CD14-positive monocyte (primary cell): ENCODE data around the gene CNOT3. TPM values are rescaled to one million over a fixed set of nuclear protein-coding genes. Genes with fewer than 3 reads are reported as not detected.

Experiments
- DNase-seq, 3 donors: peaks; one replicate each; pipeline ENCODE4 v3.0.0-alpha.2; 2011 to 2022
- H2AFZ ChIP-seq: 2 replicates; pipeline ENCODE4 v1.6.0; 2012; ENCODE audit warnings: mild to moderate bottlenecking, low read depth, low read length, inconsistent platforms; ENCODE audit not compliant: insufficient read depth, poor library complexity, severe bottlenecking
- H3K27ac ChIP-seq, 2 donors: 1 replicate in 1 of 2; 2 replicates in 1 of 2; pipeline ENCODE4 v1.5.1; 2012 to 2013; ENCODE audit warnings: low read length in 2 of 2, control low read depth in 1 of 2, inconsistent platforms in 1 of 2, low read depth in 1 of 2, mild to moderate bottlenecking in 1 of 2
- H3K27me3 ChIP-seq, 2 donors: one replicate each; pipeline versions ENCODE4 v1.6.0 to v1.6.1; 2011 to 2013; ENCODE audit warnings: low read length in 2 of 2; ENCODE audit not compliant: control insufficient read depth in 2 of 2, insufficient read depth in 2 of 2
- H3K36me3 ChIP-seq, 2 donors: replicated peaks in 1 of 2; 1 replicate in 1 of 2; 2 replicates in 1 of 2; pipeline versions ENCODE4 v1.5.1 to v1.6.1; 2012 to 2013; ENCODE audit warnings: low read length in 2 of 2, control low read depth in 1 of 2, inconsistent platforms in 1 of 2, mild to moderate bottlenecking in 1 of 2; ENCODE audit not compliant: insufficient read depth in 2 of 2, control insufficient read depth in 1 of 2
- H3K4me1 ChIP-seq, 2 donors: 1 replicate in 1 of 2; 2 replicates in 1 of 2; pipeline versions ENCODE4 v1.5.1 to v1.6.1; 2012 to 2013; ENCODE audit warnings: low read length in 2 of 2, control low read depth in 1 of 2, inconsistent platforms in 1 of 2, mild to moderate bottlenecking in 1 of 2, moderate library complexity in 1 of 2; ENCODE audit not compliant: insufficient read depth in 2 of 2, control insufficient read depth in 1 of 2
- H3K4me2 ChIP-seq: replicated peaks from 2 replicates; pipeline ENCODE3; 2012; ENCODE audit warnings: low read length, moderate library complexity, mild to moderate bottlenecking; ENCODE audit not compliant: poor library complexity, severe bottlenecking; ENCODE audit errors: extremely low read depth
- H3K4me3 ChIP-seq, 3 experiments: fragments of 200-600 bp in 1 of 3; sonication (generic) in 1 of 3; replicated peaks in 1 of 3; 1 replicate in 2 of 3; 2 replicates in 1 of 3; pipeline ENCODE4 v1.5.1; 2011 to 2013; ENCODE audit warnings: low read length in 3 of 3, mild to moderate bottlenecking in 3 of 3, control low read depth in 2 of 3, low read depth in 2 of 3, inconsistent platforms in 1 of 3, moderate library complexity in 1 of 3
- H3K79me2 ChIP-seq: 2 replicates; pipeline ENCODE4 v1.6.0; 2012; ENCODE audit warnings: mild to moderate bottlenecking, control low read depth, inconsistent platforms, low read length, moderate library complexity; ENCODE audit not compliant: insufficient read depth
- H3K9ac ChIP-seq: 2 replicates; pipeline ENCODE4 v1.6.0; 2017; ENCODE audit warnings: low read length, mild to moderate bottlenecking; ENCODE audit not compliant: insufficient read depth, poor library complexity, severe bottlenecking
- H3K9me3 ChIP-seq, 2 donors: replicated peaks in 1 of 2; 1 replicate in 1 of 2; 2 replicates in 1 of 2; pipeline versions ENCODE4 v1.5.1 to v1.6.1; 2012 to 2013; ENCODE audit warnings: low read length in 2 of 2, control low read depth in 1 of 2; ENCODE audit not compliant: control insufficient read depth in 1 of 2, insufficient read depth in 1 of 2
- H4K20me1 ChIP-seq: 2 replicates; pipeline ENCODE4 v1.6.0; 2012; ENCODE audit warnings: mild to moderate bottlenecking, low read length, control low read depth, moderate library complexity; ENCODE audit not compliant: insufficient read depth
- H3K27ac Mint-ChIP-seq, 7 donors: one replicate each; pipeline ENCODE4 v1.8.0; 2020; ENCODE audit warnings: mild to moderate bottlenecking in 7 of 7, mixed read lengths in 7 of 7, moderate library complexity in 6 of 7, inconsistent platforms in 2 of 7
- H3K27me3 Mint-ChIP-seq, 3 donors: one replicate each; pipeline ENCODE4 v1.8.0; 2021 to 2022; ENCODE audit warnings: low read depth in 3 of 3, mild to moderate bottlenecking in 3 of 3, mixed read lengths in 3 of 3, moderate library complexity in 3 of 3, inconsistent platforms in 1 of 3
- H3K36me3 Mint-ChIP-seq, 2 donors: one replicate each; pipeline ENCODE4 v1.8.0; 2020; ENCODE audit warnings: mixed read lengths in 2 of 2, inconsistent platforms in 1 of 2, mild to moderate bottlenecking in 1 of 2
- H3K4me1 Mint-ChIP-seq: one replicate; pipeline ENCODE4 v1.8.0; 2020; ENCODE audit warnings: mild to moderate bottlenecking, mixed read lengths
- H3K4me3 Mint-ChIP-seq, 2 donors: one replicate each; pipeline ENCODE4 v1.8.0; 2020; ENCODE audit warnings: mild to moderate bottlenecking in 2 of 2, mixed read lengths in 2 of 2, moderate library complexity in 1 of 2
- H3K9me3 Mint-ChIP-seq, 7 donors: one replicate each; pipeline ENCODE4 v1.8.0; 2020 to 2022; ENCODE audit warnings: mixed read lengths in 7 of 7, mild to moderate bottlenecking in 6 of 7, moderate library complexity in 6 of 7, inconsistent platforms in 2 of 7
- CTCF ChIP-seq: fragments of 200-600 bp; IDR thresholded peaks from one replicate; pipeline ENCODE4 v1.8.0; 2022; ENCODE audit warnings: antibody characterized with exemption, mild to moderate bottlenecking
- WGBS: methylation state at CpG from one replicate; pipeline ENCODE4 v1.1.5; 2013; ENCODE audit warnings: missing lambda C conversion rate; ENCODE audit not compliant: insufficient coverage; 5-methylcytosine and 5-hydroxymethylcytosine counted together
- intact Hi-C, 2 donors: fragments of 100-400 bp; cut with micrococcal nuclease; formaldehyde crosslinking; loops; one replicate each; pipeline versions ENCODE4 v1.15.0 to v1.15.1; 2023
- polyA plus RNA-seq, 3 donors: library from polyadenylated mRNA; depleted of rRNA in 1 of 3; unstranded in 2 of 3; stranded (reverse) in 1 of 3; fragments of 300-500 nt in 2 of 3; fragments of >200 nt in 1 of 3; fragmentation: Illumina TruSeq in 2 of 3; gene quantifications; 1 replicate in 2 of 3; 2 replicates in 1 of 3; pipeline ENCODE4 v1.2.3, GENCODE V29; 2012 to 2021

CNOT3 gene
- polyA plus RNA-seq, 3 donors, result 3.0 to 22.5 (median 4.2) TPM

DNA sequence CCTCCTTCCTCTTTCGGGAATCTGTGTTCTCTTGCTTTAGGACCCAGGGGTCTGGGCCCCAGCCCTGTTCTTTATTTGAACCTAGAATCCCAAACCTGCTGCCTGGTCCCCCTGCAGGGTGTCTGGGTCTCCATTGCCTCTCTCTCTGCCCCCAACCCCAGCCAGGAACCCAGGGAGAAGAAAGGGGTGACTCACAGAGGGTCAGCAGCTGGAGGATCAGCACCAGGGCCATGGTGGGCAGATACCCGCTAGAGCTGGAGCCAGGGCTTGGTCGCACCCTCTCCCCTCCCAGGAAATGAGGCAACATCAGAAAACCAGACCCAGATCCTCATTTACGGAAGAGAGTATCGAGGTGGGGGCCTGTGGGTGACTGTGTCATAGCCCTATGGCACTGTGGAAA, 37.0 kb upstream of the CNOT3 start, which contains the start of gene OSCAR:
Gene OSCAR, minus strand, starts transcription at position 243 of the 400 bp plus-strand sequence. Its CDS starts 11 bp downstream, at position 232.
- Histone ChIP-seq H2AFZ (peak within 1 kb of the TSS; percentile 70), H3K79me2 (peaks cover 92% of the 10 kb centered on the region), H3K36me3 (peaks cover 2 to 3% of the 10 kb centered on the region in 2 donors), H3K4me3 (peak within 1 kb of the TSS; percentile 75 to 95 (median 92)), H3K4me2 (peak within 1 kb of the TSS; percentile 88), H3K27me3 (no peaks in the 10 kb centered on the region), H3K9me3 (no peaks in the 10 kb centered on the region), H4K20me1 (peaks cover 10% of the 10 kb centered on the region), H3K27ac (peak within 1 kb of the TSS; percentile 86 to 95), H3K4me1 (peaks cover 73 to 79% of the 10 kb centered on the region in 2 donors), H3K9ac (peak within 1 kb of the TSS; percentile 84)
- peak; percentile 91 to 95 (median 93) for DNase-seq
- Mint-ChIP-seq H3K27me3 (peaks cover 0 to 3% (median 0%) of the 10 kb centered on the region in 3 donors), H3K4me3 (peak within 1 kb of the TSS; percentile 90 to 94), H3K27ac (peak within 1 kb of the TSS; percentile 96 to 99 (median 98)), H3K36me3 (peaks cover 10 to 27% of the 10 kb centered on the region in 2 donors), H3K4me1 (peaks cover 63% of the 10 kb centered on the region), H3K9me3 (no peaks in the 10 kb centered on the region)
- intact Hi-C loops, result no loop called here
- WGBS, result no CpG with 5 or more reads among the region's 5 CpGs
- TF ChIP-seq CTCF, result no peak

DNA sequence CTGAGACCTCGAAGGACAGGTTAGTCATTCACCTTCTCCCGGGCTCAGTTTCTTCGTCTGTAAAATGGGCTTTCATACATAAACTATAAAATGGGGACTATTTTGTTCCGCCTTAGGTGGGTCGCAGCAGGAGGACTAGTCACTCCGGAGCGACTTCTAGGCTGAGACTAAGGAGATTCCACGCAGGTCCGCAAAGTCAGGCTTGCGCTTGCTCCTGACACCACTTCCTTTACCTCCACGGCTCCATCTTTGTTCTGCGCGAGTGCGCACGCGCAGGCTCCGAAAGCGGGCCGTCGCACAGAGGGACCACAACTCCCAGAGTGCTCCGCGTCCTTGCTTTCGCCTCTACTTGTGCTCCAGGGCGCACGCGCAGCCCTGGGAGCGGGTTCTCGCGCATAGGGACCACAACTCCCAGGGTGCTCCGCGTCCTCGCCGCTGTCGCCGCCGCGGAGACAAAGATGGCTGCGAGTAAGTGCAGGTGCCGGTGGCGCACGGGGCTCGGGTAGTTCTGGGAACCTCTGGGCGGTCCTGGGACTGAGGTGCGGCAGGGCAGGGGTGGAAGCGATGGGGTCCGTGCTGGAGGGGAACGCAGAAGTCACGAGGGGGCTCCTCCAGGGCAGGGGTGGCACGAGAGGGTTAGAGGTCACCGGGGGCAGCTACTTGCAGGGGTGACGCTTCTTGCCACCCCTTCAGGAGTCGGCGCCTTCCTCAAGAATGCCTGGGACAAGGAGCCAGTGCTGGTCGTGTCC, 35.0 kb upstream of the CNOT3 start, which contains the start of gene NDUFA3:
Gene NDUFA3, plus strand, starts transcription at position 435 of the 749 bp plus-strand sequence. Its CDS starts 24 bp downstream, at position 459.
- H3K9me3 ChIP-seq, result no peaks in the 10 kb centered on the region
- WGBS, result under 1% methylated on average over 50 of the region's 54 CpGs
- no peaks in the 10 kb centered on the region for H3K27me3 ChIP-seq
- DNase-seq, result peak; percentile 98 to 100 (median 99)
- Mint-ChIP-seq H3K4me3 (peak within 1 kb of the TSS; percentile 95 to 98), H3K27me3 (no peaks in the 10 kb centered on the region), H3K4me1 (peaks cover 49% of the 10 kb centered on the region), H3K27ac (peak within 1 kb of the TSS; percentile 92 to 98 (median 98)), H3K9me3 (peaks cover 0 to 2% (median 0%) of the 10 kb centered on the region in 7 donors), H3K36me3 (peaks cover 28 to 47% of the 10 kb centered on the region in 2 donors)
- peaks cover 19 to 23% of the 10 kb centered on the region in 2 donors for H3K36me3 ChIP-seq
- peak within 1 kb of the TSS; percentile 80 for H3K9ac ChIP-seq
- H2AFZ ChIP-seq, result peak within 1 kb of the TSS; percentile 91
- H4K20me1 ChIP-seq, result peaks cover 8% of the 10 kb centered on the region
- peaks cover 85% of the 10 kb centered on the region for H3K79me2 ChIP-seq
- TF ChIP-seq CTCF, result no peak
- intact Hi-C loops, result loop anchor here (1.0 to 2.0 kb wide), 3 partner anchors 13 to 35 kb away; partner anchors contain the start of genes CNOT3 (in 1 of the 2), PRPF31 (in 1 of the 2) and TFPT (in 1 of the 2)
- H3K27ac ChIP-seq, result peak within 1 kb of the TSS; percentile 73 to 87
- H3K4me1 ChIP-seq, result peaks cover 55 to 59% of the 10 kb centered on the region in 2 donors
- H3K4me2 ChIP-seq, result peak within 1 kb of the TSS; percentile 88
- H3K4me3 ChIP-seq, result peak within 1 kb of the TSS; percentile 51 to 97 (median 68)
